A673 (cell line): ENCODE data around the gene ZNF444.

Experiments used
- EZH2 ChIP-seq: fragments of 200-600 bp; sonication (generic); IDR thresholded peaks from 2 replicates; pipeline ENCODE4 v1.6.1; 2017; ENCODE audit warnings: borderline replicate concordance, low read depth, mild to moderate bottlenecking, mixed read lengths, antibody characterized with exemption, low read length; ENCODE audit not compliant: poor library complexity, severe bottlenecking
- TF ChIP-seq, protein P1 (sequence below): fragments of 300-800, 200-600 bp; sonication (generic); conservative IDR thresholded peaks from 2 replicates; pipeline ENCODE4 v1.5.1; 2017; ENCODE audit warnings: low read depth, mild to moderate bottlenecking, antibody characterized with exemption, low read length, moderate library complexity, mixed read lengths

DNA sequence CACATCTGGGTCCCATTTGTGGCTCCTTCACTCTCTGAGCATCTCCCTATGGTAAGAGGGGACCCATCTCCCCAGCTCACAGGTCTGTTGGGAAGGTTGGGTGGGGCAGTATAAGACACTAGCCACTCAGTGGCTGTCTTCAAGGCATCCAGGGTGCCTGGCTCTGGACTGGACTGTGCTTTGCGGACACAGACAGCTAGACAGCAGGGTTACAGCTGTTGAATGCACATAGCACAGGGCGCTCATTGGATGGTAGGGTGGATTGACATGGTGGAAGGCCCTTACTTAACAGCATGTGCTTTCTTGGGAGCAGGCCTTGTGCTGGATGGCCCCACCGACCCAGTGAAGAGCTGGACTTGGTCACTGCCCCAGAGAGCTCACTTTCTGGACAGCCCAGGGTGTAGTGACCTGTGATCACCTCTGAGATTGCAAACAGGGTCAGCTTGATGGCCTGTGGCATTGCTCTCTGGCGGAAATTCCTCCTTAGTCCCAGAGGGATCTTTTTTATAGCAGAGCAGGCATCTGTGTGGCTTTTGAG is 1.9 kb downstream of the ZNF444 start:
- TF ChIP-seq, protein P1, sequence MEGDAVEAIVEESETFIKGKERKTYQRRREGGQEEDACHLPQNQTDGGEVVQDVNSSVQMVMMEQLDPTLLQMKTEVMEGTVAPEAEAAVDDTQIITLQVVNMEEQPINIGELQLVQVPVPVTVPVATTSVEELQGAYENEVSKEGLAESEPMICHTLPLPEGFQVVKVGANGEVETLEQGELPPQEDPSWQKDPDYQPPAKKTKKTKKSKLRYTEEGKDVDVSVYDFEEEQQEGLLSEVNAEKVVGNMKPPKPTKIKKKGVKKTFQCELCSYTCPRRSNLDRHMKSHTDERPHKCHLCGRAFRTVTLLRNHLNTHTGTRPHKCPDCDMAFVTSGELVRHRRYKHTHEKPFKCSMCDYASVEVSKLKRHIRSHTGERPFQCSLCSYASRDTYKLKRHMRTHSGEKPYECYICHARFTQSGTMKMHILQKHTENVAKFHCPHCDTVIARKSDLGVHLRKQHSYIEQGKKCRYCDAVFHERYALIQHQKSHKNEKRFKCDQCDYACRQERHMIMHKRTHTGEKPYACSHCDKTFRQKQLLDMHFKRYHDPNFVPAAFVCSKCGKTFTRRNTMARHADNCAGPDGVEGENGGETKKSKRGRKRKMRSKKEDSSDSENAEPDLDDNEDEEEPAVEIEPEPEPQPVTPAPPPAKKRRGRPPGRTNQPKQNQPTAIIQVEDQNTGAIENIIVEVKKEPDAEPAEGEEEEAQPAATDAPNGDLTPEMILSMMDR, result no peak
- TF ChIP-seq EZH2, result no peak
